GM19099 (cell line): ENCODE data around the gene POFUT1.

ENCODE experiments used
- POLR2A ChIP-seq: IDR thresholded peaks from 3 replicates; pipeline ENCODE4 v1.6.1; 2011; ENCODE audit warnings: low read depth; ENCODE audit not compliant: insufficient read length; ENCODE audit errors: extremely low read depth

Gene POFUT1

DNA sequence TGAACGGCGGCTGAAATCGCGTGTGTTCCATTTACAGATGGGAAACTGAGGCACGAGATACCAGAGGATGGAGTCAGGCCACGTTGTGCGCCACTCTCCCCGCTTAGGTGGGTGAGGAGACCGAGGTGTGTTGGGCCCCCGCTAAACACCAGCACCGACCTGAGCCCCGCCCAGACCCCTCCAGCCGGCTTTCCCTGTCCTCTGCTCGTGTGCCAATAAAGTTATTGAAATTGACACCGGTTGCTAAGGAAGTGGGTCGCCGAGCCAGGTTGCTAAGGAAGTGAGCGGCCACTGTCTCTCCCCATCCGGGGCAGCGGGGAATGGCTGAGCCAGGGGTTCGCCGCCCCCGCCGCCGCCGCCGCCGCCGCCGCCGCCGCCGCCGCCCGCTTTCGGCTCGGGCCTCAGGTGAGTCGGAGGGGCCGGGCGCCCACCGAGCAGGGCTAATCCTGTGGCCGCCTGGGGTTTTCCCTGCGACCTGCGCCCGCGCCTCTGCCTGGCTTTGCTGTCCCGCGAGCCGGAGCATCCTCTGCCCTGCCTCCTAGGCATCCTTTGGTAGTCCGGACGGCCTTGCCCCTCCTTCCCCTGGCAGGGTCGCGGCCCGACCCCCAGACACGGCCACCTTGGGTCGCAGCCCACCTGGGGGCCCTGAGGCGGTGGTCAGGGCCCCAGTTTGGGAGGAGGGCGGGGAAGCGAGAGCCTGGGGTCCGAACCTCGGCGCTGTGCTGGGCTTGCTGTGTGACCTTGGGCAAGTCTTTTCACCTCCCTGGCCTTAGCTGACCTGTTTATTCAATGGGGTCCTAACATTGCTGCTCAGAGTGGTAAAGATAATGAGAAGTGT is 69.9 kb downstream of the POFUT1 start, which contains the start of gene KIF3B:
Gene KIF3B (plus strand): TSS at position 291 of the 838 bp plus-strand sequence. CDS start 32,127 bp downstream, outside the sequence.
- TF ChIP-seq POLR2A = peak; percentile 52

DNA sequence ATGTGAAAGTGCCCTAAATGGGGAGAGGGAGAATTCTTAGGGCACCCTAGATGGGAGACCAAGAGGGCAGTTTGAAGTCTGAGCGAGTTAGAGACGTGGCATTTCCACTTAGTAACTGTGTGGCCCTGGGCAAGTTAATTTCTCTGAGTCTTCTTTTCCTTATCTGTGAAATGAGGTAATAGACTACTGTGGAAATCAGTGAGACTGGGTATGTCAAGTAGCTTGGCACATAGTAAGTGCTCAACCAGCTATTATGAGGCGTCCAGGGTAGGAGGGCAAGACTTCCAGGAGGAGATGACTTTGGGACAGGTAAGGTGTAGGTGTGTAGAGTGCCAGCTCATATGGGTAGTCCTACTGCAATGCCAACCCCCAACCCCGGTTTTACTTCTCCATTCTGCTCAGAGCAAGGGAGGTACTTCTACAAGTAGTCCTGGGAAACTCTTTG is 70.5 kb downstream of the POFUT1 start:
- no peak for TF ChIP-seq POLR2A

GRCh38 chr20:32281711-32282110 is 74.0 kb downstream of the POFUT1 start:
- no peak for TF ChIP-seq POLR2A

DNA sequence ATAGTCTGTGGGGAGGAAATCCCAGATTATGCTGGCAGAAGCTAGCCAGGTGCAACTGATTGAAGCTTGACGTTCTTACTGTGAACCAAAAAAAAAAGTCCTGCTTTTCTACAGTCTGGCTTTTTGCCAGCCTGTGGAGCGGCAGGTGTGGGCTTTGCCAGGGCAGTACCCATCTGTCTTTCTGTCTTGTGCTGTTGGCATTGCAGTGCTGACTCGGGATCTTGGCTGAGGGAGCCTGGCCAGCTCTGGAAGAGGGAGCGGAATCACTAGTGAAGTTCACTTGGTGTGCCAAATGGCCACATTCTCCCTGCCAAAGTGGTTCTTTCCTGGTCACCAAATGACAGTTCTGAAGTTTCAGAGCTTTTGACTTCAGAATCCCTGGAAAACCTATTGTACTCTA is 74.8 kb downstream of the POFUT1 start:
- no peak for TF ChIP-seq POLR2A

DNA sequence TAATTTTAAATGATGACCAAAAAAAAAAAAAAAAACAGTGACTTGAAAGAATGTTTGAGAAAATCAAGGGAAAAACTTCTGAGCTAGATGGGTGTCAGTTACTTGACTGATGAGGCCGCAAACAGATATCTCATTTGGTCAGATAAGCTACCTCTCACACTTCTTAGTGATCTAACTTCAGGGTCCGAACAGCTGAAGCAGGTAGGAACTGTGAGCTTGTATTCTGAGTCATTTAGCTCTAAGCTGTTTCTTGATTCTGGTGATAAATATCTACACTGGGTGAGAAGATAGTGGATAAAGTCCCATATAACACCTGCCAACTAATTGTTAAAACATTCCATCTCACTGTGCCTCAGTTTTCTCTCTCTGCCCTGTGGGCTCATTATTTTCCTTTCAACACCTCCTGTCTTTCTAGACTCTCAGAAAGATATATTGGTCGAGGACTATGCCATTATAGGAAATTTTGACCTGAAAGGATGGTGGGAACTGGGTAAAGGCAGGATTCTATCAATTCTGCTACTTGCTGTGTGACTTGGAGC is 77.5 kb downstream of the POFUT1 start:
- no peak for TF ChIP-seq POLR2A

DNA sequence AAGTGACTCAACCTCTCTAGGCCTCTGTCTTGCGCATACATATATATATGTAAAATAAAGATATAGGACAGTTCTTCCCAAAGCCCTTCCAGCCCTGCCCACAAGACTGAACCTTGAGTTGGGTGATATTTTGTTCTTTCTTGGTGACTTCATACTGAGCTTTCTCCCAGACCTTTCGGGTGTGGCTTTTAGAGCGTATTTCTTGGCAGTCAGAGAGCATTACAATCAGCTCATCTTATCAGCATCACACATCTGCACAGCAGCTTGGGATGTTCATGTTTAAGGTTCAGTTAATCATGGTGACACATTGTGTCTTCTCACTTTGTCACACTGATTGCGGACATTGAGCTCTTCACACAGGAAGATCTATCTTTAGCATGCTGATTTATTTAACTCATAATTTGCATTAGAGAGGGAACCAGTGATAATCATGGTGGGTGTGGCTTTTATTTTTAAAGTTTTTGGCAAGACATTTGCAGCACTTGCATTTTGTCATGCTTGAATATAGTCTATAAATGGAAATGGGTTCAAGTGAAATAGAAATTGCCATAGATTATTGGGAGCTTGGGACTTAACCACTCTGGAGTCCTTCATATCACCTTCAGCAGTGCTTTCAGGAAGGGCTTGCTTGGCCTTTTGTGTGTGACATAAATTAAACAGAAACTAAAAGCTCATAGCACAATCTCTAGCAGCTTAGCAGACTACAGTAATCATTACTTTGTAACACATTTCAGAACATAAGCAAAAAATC is 78.1 kb downstream of the POFUT1 start:
- peak; percentile 60 for TF ChIP-seq POLR2A

DNA sequence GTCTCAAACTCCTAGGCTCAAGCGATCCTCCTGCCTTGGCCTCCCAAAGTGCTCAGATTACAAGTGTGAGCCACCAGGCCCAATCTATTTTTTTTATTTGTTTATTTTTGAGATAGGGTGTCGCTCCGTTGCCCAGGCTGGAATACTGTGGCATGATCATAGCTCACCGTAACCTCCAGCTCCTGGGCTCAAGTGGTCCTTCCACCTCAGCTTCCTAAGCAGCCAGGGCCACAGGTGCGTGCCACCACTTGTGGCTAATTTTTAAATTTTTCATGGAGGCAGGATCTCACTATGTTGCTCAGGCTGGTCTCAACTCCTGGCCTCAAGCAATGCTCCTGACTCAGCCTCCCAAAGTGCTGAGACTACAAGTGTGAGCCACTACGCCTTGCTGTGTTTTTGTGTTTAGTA is 79.6 kb downstream of the POFUT1 start:
- TF ChIP-seq POLR2A = no peak
